Neural crest cell (in vitro differentiated cells): ENCODE data around the gene RGS10. TPM values are rescaled to one million over a fixed set of nuclear protein-coding genes. Genes with fewer than 3 reads are reported as not detected.

Experiments used
- DNase-seq: peaks from one replicate; pipeline ENCODE4 v3.0.0; 2021; ENCODE audit warnings: low read depth, mixed read lengths, low spot score
- H3K27ac Mint-ChIP-seq: one replicate; pipeline ENCODE4 v1.8.0; 2021; ENCODE audit warnings: mild to moderate bottlenecking, mixed read lengths; ENCODE audit not compliant: unreplicated experiment
- H3K27me3 Mint-ChIP-seq: 2 replicates; pipeline ENCODE4 v1.8.0; 2021; ENCODE audit warnings: low read depth, mild to moderate bottlenecking, mixed read lengths
- H3K36me3 Mint-ChIP-seq: 2 replicates; pipeline ENCODE4 v1.8.0; 2021; ENCODE audit warnings: low read depth, mild to moderate bottlenecking, mixed read lengths
- H3K4me1 Mint-ChIP-seq: 2 replicates; pipeline ENCODE4 v1.8.0; 2021; ENCODE audit warnings: mixed read lengths
- H3K4me3 Mint-ChIP-seq: one replicate; pipeline ENCODE4 v1.8.0; 2021; ENCODE audit warnings: mild to moderate bottlenecking, mixed read lengths
- H3K9me3 Mint-ChIP-seq: 2 replicates; pipeline ENCODE4 v1.8.0; 2021; ENCODE audit warnings: mixed read lengths
- CTCF ChIP-seq: fragments of 200-600 bp; sonication (generic); conservative IDR thresholded peaks from 2 replicates; pipeline ENCODE4 v1.5.0; 2021; ENCODE audit warnings: antibody characterized with exemption, mild to moderate bottlenecking
- total RNA-seq: library from RNA; stranded (reverse); gene quantifications from 2 replicates; pipeline ENCODE4 v1.2.1, GENCODE V29; 2021

The RGS10 gene
- total RNA-seq, 1 donor from 2014 or later: 9.5 TPM

GRCh38 chr10:119541459-119542356 is 811 bp downstream of the RGS10 start:
- TF ChIP-seq CTCF: no peak
- peak overlapping the region; percentile 74 for H3K4me3 Mint-ChIP-seq
- H3K27me3 Mint-ChIP-seq: peaks cover 63% of the 10 kb centered on the region

GRCh38 chr10:119541046-119541445 is 1.5 kb downstream of the RGS10 start:
- Mint-ChIP-seq H3K4me1 (peaks cover 34% of the 10 kb centered on the region), H3K36me3 (no peaks in the 10 kb centered on the region), H3K27ac (no peak overlapping the region), H3K27me3 (peaks cover 59% of the 10 kb centered on the region), H3K9me3 (no peaks in the 10 kb centered on the region), H3K4me3 (peak overlapping the region; percentile 74)
- DNase-seq: no peak
- no peak for TF ChIP-seq CTCF

More at GRCh38 chr10:119541459-119542356, 811 bp downstream of the RGS10 start:
- Mint-ChIP-seq H3K27ac (no peak overlapping the region), H3K4me1 (peaks cover 27% of the 10 kb centered on the region), H3K36me3 (no peaks in the 10 kb centered on the region), H3K9me3 (no peaks in the 10 kb centered on the region)
- DNase-seq: no peak

DNA sequence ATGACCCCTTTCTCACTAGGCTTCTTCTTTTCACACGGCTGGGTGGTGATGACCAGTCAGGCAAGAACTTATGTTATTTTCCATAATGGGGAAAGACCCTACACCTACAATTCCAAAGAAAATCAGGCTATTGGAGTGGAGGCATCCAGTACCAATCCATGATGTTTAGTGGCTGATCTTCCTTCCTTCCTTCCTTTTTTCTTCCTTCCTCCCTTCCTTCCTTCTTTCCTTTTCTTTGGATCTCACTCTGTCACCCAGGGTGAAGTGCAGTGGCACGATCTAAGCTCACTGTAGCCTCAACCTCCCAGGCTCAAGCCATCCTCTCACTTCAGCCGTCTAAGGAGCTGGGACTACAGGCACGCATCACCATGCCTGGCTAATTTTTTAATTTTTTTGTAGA is 2.5 kb downstream of the RGS10 start:
- Mint-ChIP-seq H3K27ac (no peak overlapping the region), H3K27me3 (peaks cover 51% of the 10 kb centered on the region), H3K4me3 (no peak overlapping the region), H3K9me3 (no peaks in the 10 kb centered on the region), H3K4me1 (peaks cover 41% of the 10 kb centered on the region), H3K36me3 (no peaks in the 10 kb centered on the region)
- TF ChIP-seq CTCF: no peak
- DNase-seq: no peak

- no peak for TF ChIP-seq CTCF
- Mint-ChIP-seq H3K27ac (no peak overlapping the region), H3K4me3 (no peak overlapping the region), H3K27me3 (peaks cover 47% of the 10 kb centered on the region), H3K36me3 (no peaks in the 10 kb centered on the region), H3K9me3 (no peaks in the 10 kb centered on the region), H3K4me1 (peaks cover 41% of the 10 kb centered on the region)
- no peak for DNase-seq
Observed at GRCh38 chr10:119539359-119539825, 3.1 kb downstream of the RGS10 start.

- no peak overlapping the region for H3K27ac Mint-ChIP-seq
- H3K4me3 Mint-ChIP-seq: peak overlapping the region; percentile 16
- no peak for DNase-seq
- no peak for TF ChIP-seq CTCF
- no peaks in the 10 kb centered on the region for H3K9me3 Mint-ChIP-seq
- peaks cover 35% of the 10 kb centered on the region for H3K4me1 Mint-ChIP-seq
- H3K27me3 Mint-ChIP-seq: peaks cover 41% of the 10 kb centered on the region
- H3K36me3 Mint-ChIP-seq: no peaks in the 10 kb centered on the region
Observed at GRCh38 chr10:119538632-119539358, 3.7 kb downstream of the RGS10 start.
